GM12872 (cell line): ENCODE measurements around the gene HSPA8.
A peak's percentile ranks its signal among the peaks of the same experiment; 100 is the strongest.

Experiments used
- TF ChIP-seq, protein P1 (sequence below): IDR thresholded peaks from 3 replicates; pipeline ENCODE4 v1.5.1; 2011; ENCODE audit warnings: low read depth, mild to moderate bottlenecking, low read length, moderate library complexity; ENCODE audit not compliant: insufficient read depth

Gene HSPA8

DNA sequence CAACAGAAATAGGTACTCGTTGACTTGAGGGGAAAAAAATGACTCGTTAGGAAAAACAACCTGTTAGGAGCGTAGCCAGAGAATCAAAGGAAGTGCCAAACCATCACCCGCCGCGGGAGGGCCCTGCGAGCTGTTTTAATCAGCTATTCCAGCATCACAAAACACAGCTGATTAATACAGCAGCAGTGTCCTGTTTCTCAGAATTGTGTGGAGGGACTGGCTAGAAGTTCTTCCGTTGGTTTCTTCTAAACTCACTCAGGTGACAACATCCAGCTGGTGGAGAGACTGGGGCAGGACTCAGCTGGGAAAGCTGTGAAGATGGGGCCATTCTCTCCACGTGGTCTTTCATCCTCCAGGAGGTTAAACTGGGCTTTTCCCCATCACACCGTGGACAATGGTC, 28.0 kb downstream of the HSPA8 start:
- TF ChIP-seq, protein P1, sequence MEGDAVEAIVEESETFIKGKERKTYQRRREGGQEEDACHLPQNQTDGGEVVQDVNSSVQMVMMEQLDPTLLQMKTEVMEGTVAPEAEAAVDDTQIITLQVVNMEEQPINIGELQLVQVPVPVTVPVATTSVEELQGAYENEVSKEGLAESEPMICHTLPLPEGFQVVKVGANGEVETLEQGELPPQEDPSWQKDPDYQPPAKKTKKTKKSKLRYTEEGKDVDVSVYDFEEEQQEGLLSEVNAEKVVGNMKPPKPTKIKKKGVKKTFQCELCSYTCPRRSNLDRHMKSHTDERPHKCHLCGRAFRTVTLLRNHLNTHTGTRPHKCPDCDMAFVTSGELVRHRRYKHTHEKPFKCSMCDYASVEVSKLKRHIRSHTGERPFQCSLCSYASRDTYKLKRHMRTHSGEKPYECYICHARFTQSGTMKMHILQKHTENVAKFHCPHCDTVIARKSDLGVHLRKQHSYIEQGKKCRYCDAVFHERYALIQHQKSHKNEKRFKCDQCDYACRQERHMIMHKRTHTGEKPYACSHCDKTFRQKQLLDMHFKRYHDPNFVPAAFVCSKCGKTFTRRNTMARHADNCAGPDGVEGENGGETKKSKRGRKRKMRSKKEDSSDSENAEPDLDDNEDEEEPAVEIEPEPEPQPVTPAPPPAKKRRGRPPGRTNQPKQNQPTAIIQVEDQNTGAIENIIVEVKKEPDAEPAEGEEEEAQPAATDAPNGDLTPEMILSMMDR = 0 out of 3 replicates have a peak, but pooled peaks have one; percentile 32

DNA sequence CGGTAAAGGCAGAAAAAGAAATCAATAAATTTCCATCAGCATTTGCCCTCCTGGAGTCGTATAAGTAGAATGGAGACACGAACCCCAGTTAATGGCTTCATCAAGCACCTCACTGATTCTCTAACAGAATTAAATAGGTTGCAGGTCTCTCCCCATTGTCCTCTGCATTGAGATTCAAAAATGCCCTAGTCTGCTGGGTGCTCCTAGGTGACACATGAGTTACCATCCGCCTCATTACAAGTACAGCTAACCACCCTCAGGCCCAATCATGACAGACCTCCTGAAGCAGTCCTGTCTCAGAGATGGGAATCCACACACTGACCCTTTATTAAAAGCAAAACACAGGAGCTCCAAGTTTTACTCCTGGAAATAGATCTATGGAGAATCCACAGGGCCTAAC, 31.4 kb downstream of the HSPA8 start:
- TF ChIP-seq, protein P1 = no peak

DNA sequence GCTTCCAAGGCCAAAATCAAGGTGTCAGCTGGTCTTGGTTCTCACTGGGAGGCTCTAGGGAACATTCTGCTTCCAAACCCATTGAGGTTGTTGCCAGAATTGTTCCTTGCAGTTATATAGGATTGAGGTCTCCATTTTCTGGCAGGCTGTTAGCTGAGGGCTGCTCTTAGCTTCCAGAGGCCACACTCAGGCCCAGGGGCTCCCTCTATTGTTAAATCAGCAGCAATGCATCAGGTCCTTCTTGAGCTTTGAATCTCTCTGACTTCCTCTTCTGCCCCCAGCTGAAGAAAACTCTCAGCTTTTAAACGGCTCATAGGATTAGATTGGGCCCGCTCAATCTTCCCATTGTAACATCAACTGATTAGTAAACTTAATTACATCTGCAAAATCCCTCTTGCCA, 41.0 kb downstream of the HSPA8 start:
- TF ChIP-seq, protein P1 = peak; percentile 67

DNA sequence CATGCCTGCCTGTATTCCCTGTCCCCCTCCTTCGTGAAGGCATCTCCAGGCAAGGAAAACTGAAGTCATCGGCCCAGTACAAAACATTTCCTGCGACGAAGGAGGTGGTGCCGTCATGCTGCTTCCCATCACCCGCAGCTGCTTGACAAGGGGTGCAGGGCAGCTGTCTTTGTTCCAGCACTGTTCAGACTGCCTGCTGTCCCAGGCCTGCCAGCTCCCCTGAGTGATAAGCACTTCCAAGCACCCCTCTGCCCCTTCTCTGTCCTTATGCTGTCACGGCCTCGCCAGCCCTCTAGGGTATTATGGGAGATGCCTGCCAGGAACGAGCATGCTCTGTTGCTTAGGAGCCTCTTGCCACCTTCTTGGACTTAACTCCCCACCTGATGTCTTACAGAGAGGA, 43.2 kb downstream of the HSPA8 start:
- TF ChIP-seq, protein P1 = no peak

DNA sequence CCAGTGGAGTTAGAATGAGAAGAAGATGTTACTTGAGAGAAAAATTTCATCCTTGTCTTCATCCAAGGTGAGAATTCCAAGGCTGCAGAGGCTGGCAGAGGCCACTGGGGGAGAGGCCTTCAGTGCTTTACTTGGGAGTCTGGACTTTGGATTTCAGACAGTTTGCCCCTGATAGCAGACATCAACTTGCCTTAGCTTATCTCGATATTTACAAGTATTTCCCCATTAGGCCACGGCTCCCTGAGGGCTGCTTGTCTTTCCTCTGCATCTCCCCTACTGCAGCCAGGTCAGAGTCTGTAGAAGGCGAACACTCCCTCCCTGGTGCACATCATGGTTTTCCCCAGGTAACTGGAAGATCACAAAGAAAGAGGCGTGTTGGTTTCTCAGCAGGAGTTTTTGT, 50.4 kb downstream of the HSPA8 start:
- TF ChIP-seq, protein P1 = no peak
